HFF-Myc (cell line): ENCODE data around the gene ESYT1.
A peak's percentile ranks its signal among the peaks of the same experiment; 100 is the strongest.

Experiments used
- DNase-seq: peaks from one replicate; pipeline ENCODE4 v3.0.0-alpha.2; 2011; ENCODE audit warnings: low read depth; ENCODE audit errors: extremely low read depth
- H3K4me3 ChIP-seq: replicated peaks from 2 replicates; pipeline ENCODE4 v1.5.1; 2011; ENCODE audit warnings: low read depth, mild to moderate bottlenecking, control low read depth, low read length
- CTCF ChIP-seq: IDR thresholded peaks from 2 replicates; pipeline ENCODE4 v1.5.1; 2012; ENCODE audit warnings: mild to moderate bottlenecking, low read depth, low read length, control low read depth; ENCODE audit errors: missing control alignments

The ESYT1 gene

GRCh38 chr12:56189099-56189917 is 61.2 kb downstream of the ESYT1 start, which contains the start of gene SMARCC2:
Gene SMARCC2 (minus strand): TSS chr12:56189483. CDS start chr12:56189461, 22 bp downstream.
- H3K4me3 ChIP-seq: peak within 1 kb of the TSS; percentile 80
- DNase-seq: peak; percentile 70
- peak; percentile 53 for TF ChIP-seq CTCF

- no peak for TF ChIP-seq CTCF
- DNase-seq: peak; percentile 69
- peak overlapping the region; percentile 80 for H3K4me3 ChIP-seq
Observed at GRCh38 chr12:56189918-56190694, 62.0 kb downstream of the ESYT1 start.

GRCh38 chr12:56190695-56191155 is 62.7 kb downstream of the ESYT1 start:
- no peak for DNase-seq
- no peak for TF ChIP-seq CTCF
- H3K4me3 ChIP-seq: peak overlapping the region; percentile 80

DNA sequence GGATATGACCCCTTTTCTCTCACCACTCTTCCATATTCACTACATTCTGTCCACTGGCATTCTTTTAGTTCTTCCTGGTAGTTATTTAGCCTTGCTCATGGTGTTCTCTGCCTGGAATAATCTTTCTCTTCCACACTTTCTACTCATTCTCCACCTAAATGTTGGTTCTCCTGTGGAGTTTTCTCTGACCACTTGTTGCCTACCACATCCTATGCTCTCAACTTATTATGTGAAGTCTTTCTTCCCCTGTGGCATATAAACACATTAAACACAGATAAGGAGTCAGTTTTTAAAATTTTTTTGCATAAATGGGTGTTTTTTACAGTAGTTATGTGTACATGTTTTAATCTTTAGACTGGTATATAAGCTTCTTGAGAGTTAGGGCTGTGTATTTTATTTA is 64.5 kb downstream of the ESYT1 start:
- TF ChIP-seq CTCF: no peak
- no peak overlapping the region for H3K4me3 ChIP-seq
- no peak for DNase-seq

DNA sequence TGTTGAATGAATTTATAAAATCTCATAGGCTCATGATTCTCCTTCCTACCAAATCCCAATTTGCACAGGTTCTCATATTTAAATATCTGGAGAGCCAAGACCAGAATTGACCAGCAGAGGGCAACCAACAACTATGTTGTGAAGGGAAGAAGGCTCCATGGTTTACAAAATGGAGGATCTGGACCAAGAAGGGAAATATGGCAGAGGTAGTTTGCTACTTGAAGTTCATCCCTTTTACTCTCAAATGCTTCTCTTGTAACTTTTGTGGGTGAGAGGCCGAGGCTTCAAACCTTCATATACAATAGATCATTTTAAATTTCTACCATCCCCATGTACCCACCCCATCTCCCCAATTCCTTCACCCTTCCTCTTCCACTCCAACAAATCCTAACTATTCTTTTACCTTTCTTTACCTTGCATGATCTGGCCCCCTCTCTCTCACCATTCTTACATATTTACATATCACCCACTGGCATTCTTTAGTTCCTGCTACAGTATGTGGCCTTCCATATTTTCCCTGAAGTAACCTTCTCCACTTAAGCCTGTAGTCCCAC is 65.0 kb downstream of the ESYT1 start:
- H3K4me3 ChIP-seq: no peak overlapping the region
- peak; percentile 67 for DNase-seq
- peak; percentile 74 for TF ChIP-seq CTCF
